GM19468 (cell line): ENCODE data around the gene CACNA2D4.

Experiments used
- ATAC-seq: cut with Tn5 transposase; IDR thresholded peaks from one replicate; pipeline ENCODE4 v1.9.1; 2021; ENCODE audit warnings: mild to moderate bottlenecking, moderate library complexity, moderate number of reproducible peaks; ENCODE audit not compliant: unreplicated experiment; ENCODE audit errors: extremely low read depth

CACNA2D4 gene

GRCh38 chr12:1848146-1848545 is 70.3 kb downstream of the CACNA2D4 start:
- no peak for ATAC-seq

- ATAC-seq = no peak
These were observed 71.0 kb downstream of the CACNA2D4 start for GRCh38 chr12:1847411-1847810.

DNA sequence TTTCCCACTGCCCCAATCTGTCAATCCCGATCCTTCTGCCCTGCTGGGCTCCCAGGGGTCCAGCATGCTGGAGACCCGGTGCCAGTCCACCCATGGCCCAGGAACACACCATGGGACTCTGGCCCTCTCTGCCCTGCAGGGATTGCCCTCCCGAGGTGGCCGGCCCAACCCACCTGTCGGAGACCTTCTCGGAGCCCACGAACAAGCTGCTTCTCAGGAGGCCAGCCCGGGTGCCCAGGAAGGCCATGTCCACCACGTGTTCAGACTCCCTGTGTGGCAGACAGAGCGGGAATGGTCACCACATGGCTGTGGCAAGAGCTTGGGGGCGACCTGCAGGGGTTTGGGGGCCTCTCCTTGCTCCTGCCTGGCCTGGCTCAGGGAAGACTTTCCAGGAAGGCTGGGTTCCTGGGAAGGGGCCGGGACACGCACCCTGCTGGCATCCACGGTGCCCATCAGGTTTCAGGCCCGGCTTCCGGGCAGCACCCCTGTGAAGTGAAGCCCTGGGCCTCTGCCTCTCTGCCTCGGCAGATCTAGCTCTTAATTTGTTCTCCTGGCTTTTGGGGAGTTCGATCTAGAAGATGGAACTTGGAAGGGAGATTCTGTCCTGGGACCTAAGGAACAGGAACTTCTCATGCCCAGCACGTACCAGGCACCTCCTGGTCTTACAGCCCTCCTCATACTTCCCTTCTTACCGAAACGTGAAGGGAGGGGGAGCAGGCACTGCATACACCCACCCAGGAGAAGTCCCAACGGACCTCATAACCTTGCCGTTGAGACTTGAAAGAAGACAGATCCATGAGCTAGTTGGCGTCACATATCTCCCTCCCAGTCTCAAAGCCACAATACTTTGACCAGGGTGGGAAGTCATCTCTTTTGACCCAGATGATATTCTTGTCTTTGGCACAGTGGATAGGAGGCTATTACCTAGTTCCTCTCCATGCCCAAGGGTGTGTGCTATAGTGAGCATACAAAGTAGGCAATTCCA is 71.7 kb downstream of the CACNA2D4 start:
- no peak for ATAC-seq

- no peak for ATAC-seq
These were observed 72.6 kb downstream of the CACNA2D4 start for GRCh38 chr12:1845886-1846285.

DNA sequence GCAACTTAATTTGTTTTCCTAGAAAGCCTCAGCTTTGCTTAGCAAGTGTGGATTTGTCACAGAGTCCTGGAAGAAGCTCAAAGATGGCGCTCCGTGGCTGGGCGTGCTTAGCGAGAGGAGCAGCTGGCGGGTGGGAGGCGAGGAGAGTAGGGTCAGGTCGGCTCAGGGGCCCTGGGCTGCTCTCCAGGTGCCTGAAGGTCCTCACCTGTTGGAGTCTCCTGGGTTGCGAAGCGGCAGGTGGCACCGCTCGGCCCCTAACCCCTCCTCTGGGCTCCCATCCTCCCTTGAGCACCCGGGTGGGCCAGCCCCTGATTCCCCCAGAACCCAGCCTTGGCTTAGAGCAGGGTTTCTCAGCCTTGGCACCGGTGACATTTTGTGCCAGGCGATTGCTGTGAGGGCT is 73.0 kb downstream of the CACNA2D4 start:
- no peak for ATAC-seq

- no peak for ATAC-seq
These were observed 73.6 kb downstream of the CACNA2D4 start for GRCh38 chr12:1844661-1845409.

- no peak for ATAC-seq
These were observed 74.2 kb downstream of the CACNA2D4 start for GRCh38 chr12:1844223-1844622.

DNA sequence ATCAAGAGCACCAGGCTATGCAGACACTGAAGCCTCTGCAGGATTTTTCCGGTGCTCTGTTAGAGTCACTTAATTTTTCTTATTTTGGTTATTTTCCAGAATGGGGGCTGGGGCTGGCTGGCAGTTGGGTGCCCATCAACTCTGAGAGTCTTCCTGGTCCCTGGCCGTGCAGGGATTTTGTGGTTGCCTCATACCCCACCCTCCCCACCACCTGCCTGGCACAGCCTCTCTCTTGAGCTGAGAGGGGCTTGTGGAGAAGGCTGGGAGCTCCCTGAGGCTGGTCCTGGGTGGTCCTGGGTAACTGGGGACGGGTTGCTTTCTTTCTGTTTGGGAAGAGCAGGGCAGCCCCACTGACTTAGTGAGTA is 74.8 kb downstream of the CACNA2D4 start:
- ATAC-seq = no peak

GRCh38 chr12:1842905-1843640 is 75.4 kb downstream of the CACNA2D4 start:
- ATAC-seq = no peak

GRCh38 chr12:1842183-1842904 is 76.1 kb downstream of the CACNA2D4 start:
- ATAC-seq = no peak

- no peak for ATAC-seq
These were observed 76.8 kb downstream of the CACNA2D4 start for GRCh38 chr12:1841586-1842182.

DNA sequence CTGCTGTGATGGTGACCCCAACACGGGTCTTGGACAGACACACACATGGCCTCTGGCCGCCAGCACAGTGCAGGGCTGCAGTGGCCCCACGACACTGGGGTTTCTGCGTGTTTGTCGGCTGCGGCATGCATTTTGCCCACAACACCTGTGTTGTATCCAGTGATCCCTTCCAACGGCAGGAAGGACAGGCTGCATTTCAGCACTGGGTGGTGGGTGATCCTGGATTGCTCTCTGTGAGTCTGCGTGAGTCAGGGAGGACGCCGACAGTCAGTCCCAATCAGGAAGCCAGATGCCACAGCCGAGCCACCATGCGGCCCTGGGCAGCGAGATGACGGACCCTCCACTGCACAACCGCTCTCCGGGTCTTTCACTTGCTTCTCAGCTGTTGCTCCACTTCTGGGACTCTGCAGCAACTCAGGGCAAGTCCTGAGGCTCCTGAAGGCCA is 77.4 kb downstream of the CACNA2D4 start:
- no peak for ATAC-seq

GRCh38 chr12:1839956-1840951 is 78.2 kb downstream of the CACNA2D4 start:
- ATAC-seq = no peak

GRCh38 chr12:1839464-1839863 is 79.0 kb downstream of the CACNA2D4 start:
- no peak for ATAC-seq

GRCh38 chr12:1838994-1839365 is 79.5 kb downstream of the CACNA2D4 start:
- ATAC-seq = no peak

- no peak for ATAC-seq
These were observed 80.1 kb downstream of the CACNA2D4 start for GRCh38 chr12:1838205-1838993.

- ATAC-seq = no peak
These were observed 80.8 kb downstream of the CACNA2D4 start for GRCh38 chr12:1837541-1838204.
